Measurements from ENCODE around the gene KMT5C.
A peak's percentile ranks its signal among the peaks of the same experiment; 100 is the strongest.

KMT5C gene

GRCh38 chr19:55339105-55339888, at the start of gene KMT5C:
KMT5C (plus strand) TSS chr19:55339876; CDS start chr19:55341937, 2,061 bp downstream.
- peak; percentile 100 for DNase-seq

GRCh38 chr19:55297267-55297666, 42.4 kb upstream of the KMT5C start:
- no peak for DNase-seq

- no peak for DNase-seq
Measured at GRCh38 chr19:55299991-55300390, 39.7 kb upstream of the KMT5C start.

GRCh38 chr19:55300886-55301458, 38.7 kb upstream of the KMT5C start:
- no peak for DNase-seq

- DNase-seq = peak; percentile 97 to 99
Measured at GRCh38 chr19:55301459-55302317, 38.0 kb upstream of the KMT5C start.

- DNase-seq = no peak
Measured at GRCh38 chr19:55302318-55302703, 37.4 kb upstream of the KMT5C start.

- no peak for DNase-seq
Measured at GRCh38 chr19:55303477-55303876, 36.2 kb upstream of the KMT5C start.

GRCh38 chr19:55304279-55304978, 35.2 kb upstream of the KMT5C start:
- DNase-seq = peak in 1 of 2 donors; percentile 24

- DNase-seq = no peak
Measured at GRCh38 chr19:55304980-55305379, 34.7 kb upstream of the KMT5C start.

GRCh38 chr19:55305491-55305890, 34.2 kb upstream of the KMT5C start:
- DNase-seq = peak; percentile 49 to 55

- no peak for DNase-seq
Measured at GRCh38 chr19:55305983-55306562, 33.6 kb upstream of the KMT5C start.

- no peak for DNase-seq
Measured at GRCh38 chr19:55306712-55307111, 33.0 kb upstream of the KMT5C start.

GRCh38 chr19:55308281-55308680, 31.4 kb upstream of the KMT5C start:
- DNase-seq = no peak

- DNase-seq = no peak
Measured at GRCh38 chr19:55309448-55309847, 30.2 kb upstream of the KMT5C start.

- DNase-seq = no peak
Measured at GRCh38 chr19:55310498-55310897, 29.2 kb upstream of the KMT5C start.

- no peak for DNase-seq
Measured at GRCh38 chr19:55311397-55311796, 28.3 kb upstream of the KMT5C start.

- no peak for DNase-seq
Measured at GRCh38 chr19:55311797-55312196, 27.9 kb upstream of the KMT5C start.

- no peak for DNase-seq
Measured at GRCh38 chr19:55312621-55313512, 26.8 kb upstream of the KMT5C start.

- no peak for DNase-seq
Measured at GRCh38 chr19:55314396-55314795, 25.3 kb upstream of the KMT5C start.

- DNase-seq = no peak
Measured at GRCh38 chr19:55315956-55316525, 23.6 kb upstream of the KMT5C start.

- DNase-seq = no peak
Measured at GRCh38 chr19:55316646-55317045, 23.0 kb upstream of the KMT5C start.

All from stimulated activated CD4-positive, alpha-beta T cell treated with anti-CD3 and anti-CD28 coated beads, Interleukin-2, amount 100 ng/mL, for 48 hours (primary cell).